T-helper 17 cell (primary cell): Measurements from ENCODE around the gene OMA1. TPM values are rescaled to one million over a fixed set of nuclear protein-coding genes. Genes with fewer than 3 reads are reported as not detected.

ENCODE experiments used
- ATAC-seq: fragments of 150-1000 bp; cut with Tn5 transposase; 2 replicates; pipeline ENCODE4 v1.10.0; 2021; ENCODE audit warnings: mild to moderate bottlenecking, moderate library complexity
- DNase-seq, 3 donors: peaks; one replicate each; pipeline versions ENCODE4 v3.0.0 to v3.0.0-alpha.2; 2020 to 2021
- H3K9me3 ChIP-seq: one replicate; pipeline ENCODE4 v1.7.0; 2013; ENCODE audit warnings: low read length, mild to moderate bottlenecking; ENCODE audit not compliant: control insufficient read depth, poor library complexity, severe bottlenecking
- H3K27ac Mint-ChIP-seq: one replicate; pipeline ENCODE4 v1.8.0; 2022; ENCODE audit warnings: mild to moderate bottlenecking, moderate library complexity, mixed read lengths
- H3K27me3 Mint-ChIP-seq: one replicate; pipeline ENCODE4 v1.8.0; 2022; ENCODE audit warnings: mixed read lengths
- H3K36me3 Mint-ChIP-seq: one replicate; pipeline ENCODE4 v1.8.0; 2022; ENCODE audit warnings: low read depth, mixed read lengths
- H3K4me1 Mint-ChIP-seq: one replicate; pipeline ENCODE4 v1.8.0; 2022; ENCODE audit warnings: mild to moderate bottlenecking, mixed read lengths
- H3K4me3 Mint-ChIP-seq: one replicate; pipeline ENCODE4 v1.8.0; 2022; ENCODE audit warnings: mild to moderate bottlenecking, moderate library complexity, mixed read lengths
- total RNA-seq, 4 donors: library from RNA in 2 of 4; stranded (reverse) in 2 of 4; gene quantifications; one replicate each; pipeline ENCODE4 v1.2.3 and lab custom pipeline; 2022 to 2026

Gene OMA1
- total RNA-seq, 2 donors from 2014 or later = 27.1 to 29.8 TPM

- Mint-ChIP-seq H3K4me1 (peaks cover 2% of the 10 kb centered on the region), H3K27ac (no peak overlapping the region), H3K27me3 (peaks cover 5% of the 10 kb centered on the region), H3K4me3 (no peak overlapping the region), H3K36me3 (no peaks in the 10 kb centered on the region)
- DNase-seq (no peak), ATAC-seq (no peak)
- no peaks in the 10 kb centered on the region for H3K9me3 ChIP-seq
Observed at GRCh38 chr1:58457023-58457635, 89.4 kb downstream of the OMA1 start.

- H3K4me1 Mint-ChIP-seq = peaks cover 2% of the 10 kb centered on the region
- no peak overlapping the region for H3K4me3 Mint-ChIP-seq
- H3K9me3 ChIP-seq = no peaks in the 10 kb centered on the region
- DNase-seq (no peak), ATAC-seq (no peak)
- no peaks in the 10 kb centered on the region for H3K36me3 Mint-ChIP-seq
- H3K27me3 Mint-ChIP-seq = peaks cover 5% of the 10 kb centered on the region
- H3K27ac Mint-ChIP-seq = no peak overlapping the region
Observed at GRCh38 chr1:58456470-58456869, 90.1 kb downstream of the OMA1 start.

- Mint-ChIP-seq H3K27me3 (peaks cover 5% of the 10 kb centered on the region), H3K36me3 (no peaks in the 10 kb centered on the region), H3K4me3 (no peak overlapping the region), H3K4me1 (peaks cover 2% of the 10 kb centered on the region), H3K27ac (no peak overlapping the region)
- DNase-seq (no peak), ATAC-seq (no peak)
- H3K9me3 ChIP-seq = no peaks in the 10 kb centered on the region
Observed at GRCh38 chr1:58454807-58455206, 91.7 kb downstream of the OMA1 start.

- H3K4me3 Mint-ChIP-seq = no peak overlapping the region
- H3K9me3 ChIP-seq = no peaks in the 10 kb centered on the region
- DNase-seq (no peak), ATAC-seq (no peak)
- H3K27me3 Mint-ChIP-seq = peaks cover 5% of the 10 kb centered on the region
- H3K4me1 Mint-ChIP-seq = peaks cover 2% of the 10 kb centered on the region
- no peak overlapping the region for H3K27ac Mint-ChIP-seq
- no peaks in the 10 kb centered on the region for H3K36me3 Mint-ChIP-seq
Observed at GRCh38 chr1:58454385-58454784, 92.1 kb downstream of the OMA1 start.

- Mint-ChIP-seq H3K4me3 (no peak overlapping the region), H3K36me3 (no peaks in the 10 kb centered on the region), H3K27ac (no peak overlapping the region), H3K27me3 (peaks cover 7% of the 10 kb centered on the region), H3K4me1 (peaks cover 2% of the 10 kb centered on the region)
- H3K9me3 ChIP-seq = no peaks in the 10 kb centered on the region
- DNase-seq = no peak
- no peak for ATAC-seq
Observed at GRCh38 chr1:58451560-58452191, 94.8 kb downstream of the OMA1 start.

- no peak overlapping the region for H3K4me3 Mint-ChIP-seq
- no peaks in the 10 kb centered on the region for H3K9me3 ChIP-seq
- H3K4me1 Mint-ChIP-seq = no peaks in the 10 kb centered on the region
- no peaks in the 10 kb centered on the region for H3K36me3 Mint-ChIP-seq
- ATAC-seq (no peak), DNase-seq (no peak)
- H3K27ac Mint-ChIP-seq = no peak overlapping the region
- H3K27me3 Mint-ChIP-seq = peaks cover 4% of the 10 kb centered on the region
Observed at GRCh38 chr1:58447886-58448285, 98.6 kb downstream of the OMA1 start.

GRCh38 chr1:58447042-58447441, 99.5 kb downstream of the OMA1 start:
- Mint-ChIP-seq H3K4me1 (no peaks in the 10 kb centered on the region), H3K4me3 (no peak overlapping the region), H3K27me3 (peaks cover 4% of the 10 kb centered on the region), H3K27ac (no peak overlapping the region), H3K36me3 (no peaks in the 10 kb centered on the region)
- no peaks in the 10 kb centered on the region for H3K9me3 ChIP-seq
- DNase-seq (no peak), ATAC-seq (no peak)

GRCh38 chr1:58446368-58446767, 100.2 kb downstream of the OMA1 start:
- no peaks in the 10 kb centered on the region for H3K4me1 Mint-ChIP-seq
- ATAC-seq (no peak), DNase-seq (no peak)
- no peaks in the 10 kb centered on the region for H3K36me3 Mint-ChIP-seq
- H3K27me3 Mint-ChIP-seq = peaks cover 4% of the 10 kb centered on the region
- no peaks in the 10 kb centered on the region for H3K9me3 ChIP-seq
- H3K4me3 Mint-ChIP-seq = no peak overlapping the region
- H3K27ac Mint-ChIP-seq = no peak overlapping the region

GRCh38 chr1:58443986-58444868, 102.3 kb downstream of the OMA1 start:
- no peak for ATAC-seq
- Mint-ChIP-seq H3K27ac (no peak overlapping the region), H3K36me3 (no peaks in the 10 kb centered on the region), H3K4me3 (no peak overlapping the region), H3K27me3 (peaks cover 4% of the 10 kb centered on the region), H3K4me1 (no peaks in the 10 kb centered on the region)
- H3K9me3 ChIP-seq = no peaks in the 10 kb centered on the region
- no peak for DNase-seq

GRCh38 chr1:58442114-58442513, 104.4 kb downstream of the OMA1 start:
- Mint-ChIP-seq H3K27me3 (peaks cover 4% of the 10 kb centered on the region), H3K4me3 (no peak overlapping the region), H3K4me1 (no peaks in the 10 kb centered on the region), H3K27ac (no peak overlapping the region), H3K36me3 (no peaks in the 10 kb centered on the region)
- H3K9me3 ChIP-seq = no peaks in the 10 kb centered on the region
- ATAC-seq (no peak), DNase-seq (no peak)

GRCh38 chr1:58441699-58442098, 104.8 kb downstream of the OMA1 start:
- H3K4me3 Mint-ChIP-seq = no peak overlapping the region
- H3K9me3 ChIP-seq = no peaks in the 10 kb centered on the region
- DNase-seq (no peak), ATAC-seq (no peak)
- no peaks in the 10 kb centered on the region for H3K4me1 Mint-ChIP-seq
- no peak overlapping the region for H3K27ac Mint-ChIP-seq
- no peaks in the 10 kb centered on the region for H3K36me3 Mint-ChIP-seq
- H3K27me3 Mint-ChIP-seq = peaks cover 3% of the 10 kb centered on the region

GRCh38 chr1:58440696-58441095, 105.8 kb downstream of the OMA1 start:
- Mint-ChIP-seq H3K4me3 (no peak overlapping the region), H3K27me3 (no peaks in the 10 kb centered on the region), H3K27ac (no peak overlapping the region), H3K4me1 (no peaks in the 10 kb centered on the region), H3K36me3 (no peaks in the 10 kb centered on the region)
- DNase-seq = no peak
- no peak for ATAC-seq
- no peaks in the 10 kb centered on the region for H3K9me3 ChIP-seq

GRCh38 chr1:58439946-58440345, 106.6 kb downstream of the OMA1 start:
- H3K4me1 Mint-ChIP-seq = no peaks in the 10 kb centered on the region
- no peaks in the 10 kb centered on the region for H3K9me3 ChIP-seq
- DNase-seq (no peak), ATAC-seq (no peak)
- no peak overlapping the region for H3K27ac Mint-ChIP-seq
- no peak overlapping the region for H3K4me3 Mint-ChIP-seq
- no peaks in the 10 kb centered on the region for H3K36me3 Mint-ChIP-seq
- H3K27me3 Mint-ChIP-seq = no peaks in the 10 kb centered on the region
